ENCODE data around the gene MYRF. TPM values are rescaled to one million over a fixed set of nuclear protein-coding genes. Genes with fewer than 3 reads are reported as not detected.

The MYRF gene
- total and polyA plus RNA-seq, 2 donors (not counting 3 experiments of a cell fraction or from before 2014, with no cell fraction given), result 0.82 to 0.98 TPM

DNA sequence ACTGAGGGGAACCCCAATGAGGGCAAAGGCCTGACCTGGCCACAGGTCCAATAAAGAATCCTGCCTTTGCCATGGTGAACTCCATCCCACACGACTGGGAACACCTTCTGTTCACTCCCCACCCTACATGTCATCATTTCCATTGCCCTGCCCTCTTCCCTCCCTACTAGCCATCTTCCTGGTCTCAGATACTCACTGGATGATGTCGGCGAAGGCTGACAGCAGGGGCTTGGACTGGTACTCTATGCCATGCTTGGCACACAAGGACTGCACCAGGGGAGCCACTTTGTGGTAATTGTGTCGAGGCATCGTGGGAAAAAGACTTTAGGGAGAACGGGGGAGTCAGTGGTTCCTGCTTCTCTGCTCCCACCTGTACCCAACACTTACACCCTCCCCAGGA, 50.2 kb downstream of the MYRF start:
- no peak overlapping the region for H3K9ac ChIP-seq (replicated peaks; ENCODE audit: extremely low read depth, insufficient read depth, low read length)
- DNase-seq (ENCODE audit: low read depth, low spot score), result no peak
- peaks cover 15% of the 10 kb centered on the region for H3K4me1 ChIP-seq (ENCODE audit: control insufficient read depth, extremely low read depth, insufficient read depth, low read length)
- dilution Hi-C loops (cut with MboI; ENCODE audit: extremely low pct_ligation_motif_present, low sequenced_read_pairs) (no loop called here), intact Hi-C loops (cut with micrococcal nuclease) (no loop called here)
- no peak for FAIRE-seq
- peaks cover 11% of the 10 kb centered on the region for H3K79me2 ChIP-seq (ENCODE audit: control insufficient read depth, insufficient read depth, low read length)
- no peak overlapping the region for H3K4me3 ChIP-seq (replicated peaks in 1 of 3; ENCODE audit: insufficient read depth in 1 of 3, low read depth in 1 of 3, low read length in 3 of 3)
- H3K27me3 ChIP-seq (ENCODE audit: control insufficient read depth in 2 of 2, insufficient read depth in 2 of 2, low read length in 2 of 2), result no peaks in the 10 kb centered on the region
- no peaks in the 10 kb centered on the region for H4K20me1 ChIP-seq (replicated peaks; ENCODE audit: control insufficient read depth, extremely low read depth, insufficient read depth, low read length)
- CTCF ChIA-PET, result interaction anchor here (1.2 to 1.8 kb wide), 5 partner anchors 9 to 305 kb away, joined by 3 to 7 read pairs (median 4); partner anchors contain the start of gene FADS2
- no peak overlapping the region for H3K4me2 ChIP-seq (ENCODE audit: insufficient read depth, low read length)
- TF ChIP-seq FOS (IDR thresholded peaks at IDR 0.05; ENCODE audit: borderline replicate concordance, insufficient read depth, low read length), result no peak
- no peak for TF ChIP-seq POLR2AphosphoS5 (IDR thresholded peaks at IDR 0.05; ENCODE audit: insufficient read depth, low read depth, low read length)
- TF ChIP-seq MYC (IDR thresholded peaks at IDR 0.05; ENCODE audit: low read depth, low read length), result no peak
- TF ChIP-seq, protein P1, sequence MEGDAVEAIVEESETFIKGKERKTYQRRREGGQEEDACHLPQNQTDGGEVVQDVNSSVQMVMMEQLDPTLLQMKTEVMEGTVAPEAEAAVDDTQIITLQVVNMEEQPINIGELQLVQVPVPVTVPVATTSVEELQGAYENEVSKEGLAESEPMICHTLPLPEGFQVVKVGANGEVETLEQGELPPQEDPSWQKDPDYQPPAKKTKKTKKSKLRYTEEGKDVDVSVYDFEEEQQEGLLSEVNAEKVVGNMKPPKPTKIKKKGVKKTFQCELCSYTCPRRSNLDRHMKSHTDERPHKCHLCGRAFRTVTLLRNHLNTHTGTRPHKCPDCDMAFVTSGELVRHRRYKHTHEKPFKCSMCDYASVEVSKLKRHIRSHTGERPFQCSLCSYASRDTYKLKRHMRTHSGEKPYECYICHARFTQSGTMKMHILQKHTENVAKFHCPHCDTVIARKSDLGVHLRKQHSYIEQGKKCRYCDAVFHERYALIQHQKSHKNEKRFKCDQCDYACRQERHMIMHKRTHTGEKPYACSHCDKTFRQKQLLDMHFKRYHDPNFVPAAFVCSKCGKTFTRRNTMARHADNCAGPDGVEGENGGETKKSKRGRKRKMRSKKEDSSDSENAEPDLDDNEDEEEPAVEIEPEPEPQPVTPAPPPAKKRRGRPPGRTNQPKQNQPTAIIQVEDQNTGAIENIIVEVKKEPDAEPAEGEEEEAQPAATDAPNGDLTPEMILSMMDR (IDR thresholded peaks at IDR 0.05; ENCODE audit: extremely low read depth in 1 of 2, insufficient read depth in 1 of 2, low read depth in 1 of 2, low read length in 2 of 2), result no peak
- no peak for TF ChIP-seq JUN (IDR thresholded peaks at IDR 0.05; ENCODE audit: borderline replicate concordance, insufficient read depth, insufficient read length, low read depth)
- no peak for TF ChIP-seq POLR2A (IDR thresholded peaks at IDR 0.05; ENCODE audit: low read depth, low read length)
- TF ChIP-seq GATA2 (IDR thresholded peaks at IDR 0.05; ENCODE audit: insufficient read depth, insufficient read length, low read depth, low read length), result no peak
- TF ChIP-seq, protein P2, sequence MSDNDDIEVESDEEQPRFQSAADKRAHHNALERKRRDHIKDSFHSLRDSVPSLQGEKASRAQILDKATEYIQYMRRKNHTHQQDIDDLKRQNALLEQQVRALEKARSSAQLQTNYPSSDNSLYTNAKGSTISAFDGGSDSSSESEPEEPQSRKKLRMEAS (IDR thresholded peaks at IDR 0.05; ENCODE audit: insufficient read depth, insufficient read length), result no peak
- no peak for TF ChIP-seq EZH2 (IDR thresholded peaks at IDR 0.05; ENCODE audit: borderline replicate concordance, low read depth, low read length, severe bottlenecking)
- no peak overlapping the region for H3K27ac ChIP-seq (ENCODE audit: insufficient read depth, low read depth, low read length)
- no peaks in the 10 kb centered on the region for H3K9me3 ChIP-seq (replicated peaks; ENCODE audit: control insufficient read depth, insufficient read depth, low read length)
- no peak overlapping the region for H2AFZ ChIP-seq (ENCODE audit: low read depth, low read length)
- H3K36me3 ChIP-seq (ENCODE audit: control insufficient read depth in 2 of 2, extremely low read depth in 1 of 2, insufficient read depth in 2 of 2, low read length in 2 of 2), result peaks cover 10 to 22% of the 10 kb centered on the region in 2 experiments
- no TSS peak for BruUV-seq (replicated peaks)
- H3K9me1 ChIP-seq (replicated peaks; ENCODE audit: control insufficient read depth, extremely low read depth, insufficient read depth, low read length), result no peaks in the 10 kb centered on the region
- POLR2A ChIA-PET, result no interaction called here
